GM12892 (cell line): ENCODE measurements around the gene NELL1.

ENCODE experiments used
- POLR2A ChIP-seq: IDR thresholded peaks from 2 replicates; pipeline ENCODE4 v1.6.1; 2011; ENCODE audit warnings: low read depth, low read length, control low read depth
- POLR2AphosphoS5 ChIP-seq: IDR thresholded peaks from 2 replicates; pipeline ENCODE4 v1.6.1; 2011; ENCODE audit warnings: low read depth, low read length, control low read depth

DNA sequence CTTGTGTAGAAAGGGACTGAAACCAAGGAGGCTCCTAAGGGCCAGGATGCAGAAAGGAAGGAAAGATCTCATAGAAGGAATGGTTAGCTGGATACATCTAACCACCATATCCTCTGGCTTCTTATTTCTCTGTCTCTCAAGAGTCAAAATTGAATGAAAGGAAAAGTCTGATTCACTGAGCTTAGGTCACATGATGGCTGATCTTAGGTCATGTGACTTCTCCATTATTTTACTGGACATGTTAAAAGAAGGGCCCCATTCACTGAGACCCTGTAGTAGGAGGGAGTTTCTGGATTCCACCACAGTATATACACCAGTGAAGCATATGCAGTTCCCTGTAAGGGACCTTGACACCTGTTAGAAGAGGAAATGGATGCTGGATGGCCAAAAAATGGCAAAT lies 516.6 kb downstream of the NELL1 start:
- TF ChIP-seq POLR2A (no peak), POLR2AphosphoS5 (no peak)
